ENCODE measurements around the gene EPC1.
"Not testable (repeated sequence)": the region's sequence is repeated elsewhere in the genome, so short reads cannot be mapped to it uniquely, and the experiment has no call there.

EPC1 gene

GRCh38 chr10:32229170-32229569 is 117.8 kb downstream of the EPC1 start:
- no peak for DNase-seq

- no peak for DNase-seq
Measured at GRCh38 chr10:32227802-32228201, 119.2 kb downstream of the EPC1 start.

- DNase-seq: no peak
Measured at GRCh38 chr10:32226624-32227023, 120.3 kb downstream of the EPC1 start.

- DNase-seq: no peak
Measured at GRCh38 chr10:32225976-32226375, 121.0 kb downstream of the EPC1 start.

- DNase-seq: not testable (repeated sequence)
Measured at GRCh38 chr10:32222376-32222775, 124.6 kb downstream of the EPC1 start.

- DNase-seq: not testable (repeated sequence)
Measured at GRCh38 chr10:32219156-32219555, 127.8 kb downstream of the EPC1 start.

- DNase-seq: not testable (repeated sequence)
Measured at GRCh38 chr10:32218206-32219044, 128.5 kb downstream of the EPC1 start.
